Heart left ventricle (tissue), 13 donors: Measurements from ENCODE around the gene NR1D1.

Experiments
- CTCF ChIP-seq, 12 donors: fragments of 200-600 bp; sonication (generic) in 4 of 12; IDR thresholded peaks; one replicate each; pipeline versions ENCODE4 v1.5.0 to v1.8.0; 2018 to 2022; ENCODE audit warnings: antibody characterized with exemption in 12 of 12, mild to moderate bottlenecking in 5 of 12
- POLR2A ChIP-seq, 2 donors: fragments of 450-650 bp; IDR thresholded peaks; one replicate each; pipeline ENCODE4 v1.6.1; 2017; ENCODE audit warnings: antibody characterized with exemption in 2 of 2, mild to moderate bottlenecking in 2 of 2, moderate library complexity in 2 of 2
- donor health status: ischemic (EF 13 %, LVEDD 7.1; RV severe dilation, severe dysfunction).
- donor health status: DM: no; HTN: yes; CAD: no.
- donor health status: DM: no; HTN: no; CAD: no.
- donor health status: ischemic (EF 25% LVEDD 6.9; RV normal size, moderate dysfunction).
- donor health status: ischemic (EF 25% LVEDD 5.7; RV mildly dilated, moderate dysfunction).
- donor health status: ischemic (EF 35%, LVEDD 5.7; RV mildly dilated, moderate dysfunction).
- donor health status: nonischemic (EF 11% LVEDD 7.7; RV severe dilation, severe dysfunction).
- donor health status: DM: yes; HTN: yes; CAD: no.
- donor health status: PGD.
- donor health status: ischemic (EF 29% LVEDD 5.4; RV normal size, mild dysfunction).
- donor health status: nonischemic (EF 23%, LVEDD 6.1; RV moderate dilation, normal function).

- no peak for TF ChIP-seq CTCF (IDR thresholded peaks at IDR 0.05)
- TF ChIP-seq POLR2A (IDR thresholded peaks at IDR 0.05) = no peak
These were observed 2.2 kb downstream of the NR1D1 start for GRCh38 chr17:40097931-40098845.
